GM21619 (cell line): ENCODE data around the gene ARHGEF2.

Source experiments
- ATAC-seq: cut with Tn5 transposase; IDR thresholded peaks from one replicate; pipeline ENCODE4 v1.9.1; 2021; ENCODE audit not compliant: unreplicated experiment

Gene ARHGEF2

DNA sequence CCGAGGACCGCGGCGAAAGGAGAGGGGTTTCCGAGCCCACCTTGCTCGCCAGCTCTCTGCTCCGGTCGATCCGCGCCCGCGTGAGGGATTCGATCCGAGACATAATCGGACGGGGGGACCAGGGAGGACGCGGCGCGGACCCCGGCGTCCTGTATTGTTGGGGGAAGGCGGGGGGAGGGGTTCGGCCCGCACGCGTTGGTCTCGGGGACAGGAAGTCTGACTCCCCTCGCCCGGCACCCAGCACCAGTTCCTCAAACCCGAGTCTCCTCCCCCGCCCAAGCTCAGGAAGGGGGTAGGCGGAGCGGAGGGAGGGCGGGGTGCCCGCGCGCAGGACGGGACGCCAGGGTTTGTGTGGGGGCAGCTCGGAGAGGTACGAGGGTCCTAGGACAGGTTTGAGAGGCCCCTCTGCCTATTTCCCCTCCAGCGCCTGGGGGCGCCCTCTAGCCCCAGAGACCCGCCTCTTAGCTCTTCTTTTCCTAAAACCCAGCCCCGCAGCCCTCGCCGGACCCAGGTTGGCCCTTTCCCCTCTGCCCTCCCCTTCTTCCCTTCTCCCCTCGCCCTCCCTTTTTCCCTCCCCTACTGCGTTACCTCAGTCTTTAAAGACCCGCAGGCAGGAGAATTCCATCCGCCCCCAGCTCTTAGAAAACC is at the start of gene ARHGEF2:
TSS of gene ARHGEF2 (minus strand) at position 223 of the 648 bp plus-strand sequence. CDS start at position 103, 120 bp downstream.
- ATAC-seq = peak; percentile 50

DNA sequence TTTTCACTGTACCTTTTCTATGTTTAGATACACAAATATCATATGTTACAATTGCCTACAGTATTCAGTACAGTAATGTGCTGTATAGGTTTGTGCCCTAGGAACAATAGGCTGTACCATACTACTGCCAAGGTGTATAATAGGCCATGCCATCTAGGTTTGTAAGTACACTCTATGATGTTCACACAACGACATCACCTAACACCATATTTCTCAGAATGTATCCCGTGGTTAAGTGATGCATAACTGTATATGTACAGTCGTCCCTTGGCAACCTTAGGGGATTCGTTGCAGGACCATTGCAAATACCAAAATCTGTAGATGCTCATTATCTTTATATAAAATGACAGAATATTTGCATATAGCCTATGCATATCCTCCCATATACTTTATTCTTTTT is 48.2 kb upstream of the ARHGEF2 start:
- no peak for ATAC-seq

DNA sequence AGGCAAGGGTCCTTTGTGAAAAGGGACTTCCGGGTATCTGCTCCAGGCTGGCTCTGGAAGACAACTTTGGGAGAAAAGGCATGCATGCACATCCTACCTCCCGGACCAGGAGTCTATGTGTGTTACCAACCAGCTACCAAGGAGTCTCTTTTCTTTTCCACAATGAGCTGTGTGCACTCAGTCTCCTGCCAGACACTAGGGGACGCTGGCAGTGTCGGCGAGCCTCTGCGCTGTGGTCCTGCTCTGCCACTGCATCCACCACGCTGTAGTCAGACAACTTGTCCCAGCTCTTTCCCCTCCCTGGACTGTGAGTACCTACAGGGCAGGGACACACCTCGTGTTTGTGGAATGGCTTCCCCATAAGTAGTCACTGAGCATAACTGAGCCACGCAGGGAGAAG is 47.5 kb upstream of the ARHGEF2 start:
- no peak for ATAC-seq

DNA sequence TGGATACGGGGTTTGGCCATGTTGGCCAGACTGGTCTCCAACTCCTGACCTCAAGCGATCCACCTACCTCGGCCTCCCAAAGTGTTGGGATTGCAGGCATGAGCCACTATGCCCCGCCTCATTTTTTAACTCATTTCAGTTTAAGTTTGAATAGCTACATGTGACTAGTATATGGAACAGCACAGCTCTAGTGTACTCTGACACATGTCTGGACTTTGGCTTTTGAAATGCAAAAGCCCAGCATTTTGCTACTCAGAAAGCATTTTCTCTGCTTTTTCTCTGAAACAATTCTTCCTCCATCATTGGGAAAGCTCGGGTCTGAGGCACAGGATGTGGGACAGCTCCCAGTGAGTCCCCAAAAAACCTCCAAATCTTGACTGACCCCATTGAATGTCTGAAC is 46.5 kb upstream of the ARHGEF2 start:
- no peak for ATAC-seq

DNA sequence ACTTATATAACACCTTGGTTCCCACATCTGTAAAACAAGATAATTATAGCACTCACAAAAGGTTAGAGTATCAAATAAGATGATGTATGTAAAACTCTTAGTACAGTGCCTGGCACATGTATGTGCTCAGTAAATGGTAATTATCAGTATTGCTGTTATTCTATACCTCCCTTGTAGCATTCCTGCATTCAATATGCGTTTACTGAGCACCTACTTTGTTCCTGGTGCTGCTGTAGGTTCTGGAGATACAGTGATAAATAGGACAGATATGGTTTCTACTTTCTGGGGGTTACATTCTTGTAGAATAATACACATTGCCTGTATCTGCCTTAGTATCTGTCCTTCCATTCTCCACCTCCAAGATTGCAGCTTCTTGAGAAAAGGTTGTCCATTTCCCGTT is 43.6 kb upstream of the ARHGEF2 start:
- ATAC-seq = no peak

DNA sequence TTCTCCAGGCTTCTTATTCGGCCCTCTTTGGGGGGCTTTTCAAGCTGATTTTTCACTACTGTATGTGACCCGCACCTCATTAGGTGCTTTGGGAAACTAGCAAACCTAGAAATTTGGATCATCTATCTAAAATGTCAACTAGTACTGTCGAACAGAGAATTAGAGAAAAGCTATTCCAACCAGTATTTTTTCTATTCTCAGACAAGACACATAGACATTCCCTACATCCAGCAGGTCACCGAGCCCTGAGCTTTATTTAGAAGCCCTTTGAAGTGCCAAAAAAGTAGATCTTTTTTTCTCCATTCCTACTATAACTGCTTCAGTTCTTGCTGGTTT is 42.7 kb upstream of the ARHGEF2 start:
- no peak for ATAC-seq

DNA sequence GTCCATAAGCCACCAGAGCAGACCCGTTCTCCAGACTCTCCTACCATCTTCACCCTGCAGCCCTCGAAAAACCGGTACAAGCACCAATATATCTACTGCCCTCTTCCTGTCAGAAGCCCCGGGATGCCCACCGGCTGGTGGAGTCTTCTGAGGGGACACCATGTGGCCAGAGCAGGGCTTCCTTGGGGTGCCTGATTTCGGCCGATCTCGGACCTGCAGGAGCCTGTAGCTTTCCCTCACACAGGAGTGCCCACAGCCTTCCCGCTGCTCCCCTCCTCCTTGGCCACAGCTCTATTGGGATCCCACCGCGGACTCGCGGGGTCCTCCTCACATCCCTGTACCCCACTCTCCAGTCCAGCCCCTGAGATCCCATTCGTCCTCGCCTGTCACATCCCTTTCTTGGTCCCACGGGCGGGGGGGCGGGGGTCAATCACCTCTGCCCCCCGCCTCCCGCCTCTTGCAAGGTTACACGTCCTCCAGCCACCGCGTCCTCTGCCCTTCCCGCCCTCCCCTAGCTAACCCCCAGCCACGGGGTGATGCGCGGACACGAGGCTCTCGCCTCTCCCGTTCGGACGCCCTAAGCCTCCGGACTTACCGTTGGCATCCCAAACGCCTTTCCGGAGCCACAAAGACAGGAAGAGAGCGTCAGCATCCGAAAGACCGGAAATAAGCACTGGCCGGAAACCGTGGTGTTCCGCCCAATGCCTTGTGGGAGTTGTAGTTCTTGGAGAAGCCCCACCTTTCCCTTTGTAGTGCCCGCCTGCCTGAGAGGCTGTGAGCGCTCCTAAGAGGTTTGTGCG is 42.1 kb upstream of the ARHGEF2 start, which contains the start of gene SSR2:
TSS of gene SSR2 (minus strand) at position 659 of the 800 bp plus-strand sequence. CDS start 784 bp downstream, outside the sequence.
- peak; percentile 99 for ATAC-seq

DNA sequence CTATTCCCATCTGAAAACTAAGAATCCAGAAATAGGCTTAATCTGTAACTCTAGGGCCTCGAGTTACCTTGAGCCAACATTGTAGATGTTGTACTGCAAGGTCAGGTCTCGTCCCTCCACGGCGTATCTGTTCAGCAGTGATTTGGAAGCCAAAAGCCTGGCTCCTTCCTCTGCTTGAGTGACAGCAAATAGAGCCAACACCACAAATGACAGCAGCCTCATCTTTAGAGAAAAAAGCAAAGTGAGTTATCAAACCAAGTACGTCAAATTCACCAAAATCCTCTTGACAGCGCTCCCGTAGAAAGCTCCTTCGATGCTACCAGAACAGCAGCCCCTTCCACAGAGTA is 41.6 kb upstream of the ARHGEF2 start:
- ATAC-seq = no peak

DNA sequence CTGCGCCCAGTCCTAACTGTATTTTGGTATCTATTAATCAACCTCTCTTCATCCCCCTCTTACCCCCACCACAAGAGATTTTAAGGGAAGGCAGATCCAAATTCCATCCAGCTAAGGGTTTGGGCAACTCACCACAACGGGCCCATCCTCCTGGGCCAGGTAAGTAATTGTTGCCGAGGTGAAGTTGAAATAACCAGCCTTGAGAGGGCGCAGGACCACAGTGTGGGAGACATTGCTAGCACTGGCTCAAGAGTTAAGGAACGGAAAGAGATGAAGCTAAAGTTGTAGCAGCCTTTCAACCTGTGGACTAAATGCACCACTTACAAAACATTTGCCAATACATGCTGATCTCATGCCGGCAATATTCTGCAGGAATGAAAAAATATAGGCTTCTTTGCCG is 36.5 kb upstream of the ARHGEF2 start:
- ATAC-seq = no peak

DNA sequence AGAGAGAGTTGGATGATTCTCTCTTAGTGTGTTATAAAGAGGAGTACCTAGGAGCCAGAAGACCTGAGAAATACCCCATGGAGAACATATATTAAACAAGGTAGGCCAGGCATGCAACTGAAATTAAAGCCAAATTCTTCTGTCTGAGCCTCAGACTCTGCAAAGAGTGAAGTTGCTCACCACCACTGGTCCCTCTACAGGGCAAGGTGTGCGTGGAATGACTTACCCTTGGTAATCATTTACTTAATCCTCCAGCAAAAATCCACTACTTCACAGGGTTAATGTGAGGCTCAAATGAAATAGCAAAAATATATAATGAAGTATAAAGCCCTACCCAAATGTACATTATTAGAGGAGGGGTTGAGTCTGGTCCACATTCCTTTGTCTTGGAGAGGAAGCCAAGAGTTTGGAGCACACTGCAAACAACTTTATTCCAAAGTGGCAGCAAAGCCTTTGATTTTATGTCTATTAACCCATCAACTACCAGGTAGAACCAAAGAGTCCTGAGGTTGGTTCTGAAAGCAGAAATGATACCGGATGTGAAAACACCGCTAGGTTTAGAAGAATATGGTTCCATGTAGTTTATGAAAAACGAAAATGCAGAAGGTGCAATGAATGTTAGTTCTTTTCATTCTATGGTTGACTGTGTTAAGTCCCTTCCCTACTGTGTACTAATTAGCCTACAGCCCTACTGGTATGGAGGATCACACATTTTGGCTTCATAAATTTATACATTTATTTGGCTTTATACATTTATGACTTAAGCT is 33.9 kb upstream of the ARHGEF2 start:
- ATAC-seq = peak; percentile 78

DNA sequence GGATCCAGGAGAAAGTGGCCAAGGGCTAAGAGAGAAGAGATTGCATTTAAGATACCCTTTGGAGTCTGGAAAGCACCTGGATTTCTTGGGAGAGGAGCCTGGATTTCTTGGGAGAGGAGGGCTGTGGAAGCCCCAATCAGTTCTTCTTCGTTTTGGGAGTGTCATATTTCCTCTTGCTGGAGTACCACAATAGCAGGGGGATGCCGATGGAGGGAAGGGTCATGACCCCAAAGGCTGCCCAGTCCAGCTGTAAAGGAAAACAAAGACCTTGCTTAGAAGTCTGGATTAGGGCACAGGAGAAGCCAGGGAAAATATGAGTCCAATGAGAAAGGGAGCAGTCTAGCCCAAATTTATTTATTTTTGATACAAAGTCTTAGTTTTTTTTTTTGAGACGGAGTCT is 31.1 kb upstream of the ARHGEF2 start:
- no peak for ATAC-seq

DNA sequence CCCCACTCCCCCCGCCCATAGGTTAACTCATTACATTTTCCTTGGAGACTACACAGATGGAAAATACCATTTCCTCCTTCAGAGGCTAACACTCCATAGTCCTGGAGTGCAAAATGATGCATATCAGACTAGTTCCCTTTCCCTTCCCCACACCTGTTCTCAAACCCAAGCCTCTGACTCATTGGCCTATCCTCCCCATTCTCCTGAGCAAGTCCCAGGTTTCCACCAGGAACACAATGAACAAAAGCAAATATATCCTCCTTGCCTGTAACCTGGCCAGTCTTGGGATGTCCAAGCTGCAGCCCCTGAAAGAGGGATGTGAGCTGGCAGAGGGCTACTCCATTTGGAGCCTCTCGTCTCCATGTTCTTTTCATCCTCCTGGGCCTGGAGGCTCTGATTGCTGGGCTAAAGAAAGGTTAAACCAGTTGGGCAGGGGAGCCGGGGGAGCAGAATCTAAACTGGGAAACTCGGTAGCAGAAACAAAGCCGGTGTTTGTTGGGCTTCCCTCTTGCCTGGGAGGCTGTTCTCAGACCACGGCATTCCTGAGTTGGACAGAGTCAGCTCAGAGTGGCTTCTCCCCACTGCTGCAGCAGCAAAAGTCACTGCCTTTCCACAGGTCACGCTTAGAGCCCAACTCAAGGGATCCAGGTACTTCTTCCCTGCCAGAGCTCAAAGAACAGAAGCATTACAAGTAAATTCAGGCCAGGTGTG is 28.5 kb upstream of the ARHGEF2 start:
- ATAC-seq = no peak

DNA sequence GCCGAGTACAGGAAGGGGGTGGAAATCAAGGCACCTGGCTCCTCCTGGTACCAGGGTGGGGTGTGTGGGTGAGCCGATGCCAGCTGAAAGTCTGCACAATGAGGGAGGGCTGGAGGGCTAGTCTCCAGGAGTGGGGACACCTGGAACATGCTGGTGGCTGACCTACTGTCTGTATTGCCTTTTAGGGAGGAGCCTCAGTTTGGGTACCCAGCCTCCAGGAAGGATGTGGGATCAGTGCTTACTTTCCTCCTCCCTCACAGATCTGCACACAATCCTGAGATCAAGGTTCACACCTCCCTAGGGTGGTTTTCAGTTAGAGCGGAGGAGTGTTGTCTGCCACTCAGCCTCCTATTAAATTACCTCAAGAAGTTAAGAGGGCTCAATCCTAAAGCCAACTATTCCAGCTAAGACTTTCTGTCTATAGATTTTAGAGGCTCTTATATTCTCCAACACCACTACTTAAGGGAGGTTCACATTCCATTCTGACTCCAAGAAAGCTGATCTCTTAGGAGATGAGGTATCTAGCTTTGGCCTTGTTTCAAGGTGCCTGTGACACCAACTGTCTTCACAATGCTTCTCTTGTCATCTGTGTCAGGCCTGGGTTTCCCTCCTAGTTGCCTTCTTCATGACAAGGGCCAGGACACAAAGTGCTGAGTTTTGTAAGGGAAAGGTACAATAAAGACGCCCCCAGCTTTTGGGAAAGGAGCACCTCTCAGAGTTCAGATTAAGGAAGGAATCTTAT is 26.7 kb upstream of the ARHGEF2 start:
- no peak for ATAC-seq

DNA sequence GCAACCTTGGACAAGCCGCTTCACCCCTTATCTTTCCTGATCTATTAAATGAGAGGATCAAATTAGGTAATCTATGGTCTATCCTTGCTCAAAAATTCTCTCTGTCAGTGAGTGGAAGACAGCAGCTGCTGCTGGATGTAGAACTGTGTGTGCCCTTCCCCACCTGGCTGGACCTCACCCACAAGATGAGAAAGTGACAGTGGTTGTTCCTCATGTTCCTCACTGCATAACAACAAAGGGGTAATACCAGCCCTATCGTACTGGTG is 25.5 kb upstream of the ARHGEF2 start:
- no peak for ATAC-seq

DNA sequence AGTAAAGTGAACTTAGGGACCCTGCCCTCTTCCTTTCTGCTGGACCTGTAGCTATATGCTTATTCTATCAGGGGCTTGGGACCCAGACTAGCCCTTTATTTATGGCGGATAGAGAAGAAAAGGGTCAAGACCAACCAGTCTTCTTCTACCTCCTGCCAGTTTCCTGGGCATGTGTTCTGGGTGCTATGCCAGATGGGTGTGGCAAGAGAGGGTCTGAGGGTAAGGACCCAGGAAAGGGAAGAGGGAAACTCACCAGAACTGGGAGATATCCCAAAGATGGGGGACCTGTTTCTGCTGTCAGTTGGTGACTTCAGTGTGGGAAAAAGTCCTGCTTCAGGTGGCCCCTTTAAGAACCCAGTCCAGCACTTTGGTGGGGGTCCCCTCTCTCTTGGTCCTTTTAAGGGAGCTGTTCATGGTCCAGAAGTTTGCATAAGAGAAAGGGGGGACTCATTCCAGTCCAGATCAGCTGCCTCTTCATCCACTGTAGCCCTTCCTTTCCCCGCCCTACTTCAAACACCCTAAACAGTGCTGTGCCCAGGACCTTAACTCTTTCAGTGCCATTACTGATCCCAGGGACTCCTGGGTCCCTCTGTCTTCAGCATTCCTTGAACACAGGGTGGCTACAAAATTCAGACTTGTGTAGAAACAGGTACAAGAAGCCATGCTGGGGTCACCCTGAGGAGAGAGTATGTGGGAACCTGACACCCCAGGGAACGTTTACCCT is 24.0 kb upstream of the ARHGEF2 start:
- no peak for ATAC-seq

DNA sequence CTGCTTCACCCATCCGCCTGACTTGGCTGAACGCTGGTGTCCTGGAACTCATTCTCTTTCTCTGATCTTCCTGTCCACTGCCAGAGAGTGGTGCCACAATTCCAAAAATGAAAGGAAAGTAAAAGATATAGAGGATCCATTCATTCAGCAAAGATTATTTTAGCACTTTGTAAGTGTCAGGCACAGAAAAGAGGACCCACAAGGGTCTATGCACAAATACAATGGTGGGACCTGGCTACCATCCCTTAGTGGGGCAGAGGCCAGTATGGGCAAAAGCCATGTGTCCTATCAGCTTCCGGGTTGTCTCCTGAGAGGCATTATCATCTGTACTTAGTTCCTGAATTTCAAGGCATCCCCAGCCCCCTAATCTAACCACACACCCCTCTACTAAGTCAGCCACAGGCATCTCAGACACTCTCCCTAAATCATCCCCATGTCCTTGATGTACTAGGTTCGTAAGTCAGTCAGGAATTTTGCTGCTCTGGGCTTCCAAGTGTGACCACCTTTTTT is 23.4 kb upstream of the ARHGEF2 start:
- ATAC-seq = no peak

DNA sequence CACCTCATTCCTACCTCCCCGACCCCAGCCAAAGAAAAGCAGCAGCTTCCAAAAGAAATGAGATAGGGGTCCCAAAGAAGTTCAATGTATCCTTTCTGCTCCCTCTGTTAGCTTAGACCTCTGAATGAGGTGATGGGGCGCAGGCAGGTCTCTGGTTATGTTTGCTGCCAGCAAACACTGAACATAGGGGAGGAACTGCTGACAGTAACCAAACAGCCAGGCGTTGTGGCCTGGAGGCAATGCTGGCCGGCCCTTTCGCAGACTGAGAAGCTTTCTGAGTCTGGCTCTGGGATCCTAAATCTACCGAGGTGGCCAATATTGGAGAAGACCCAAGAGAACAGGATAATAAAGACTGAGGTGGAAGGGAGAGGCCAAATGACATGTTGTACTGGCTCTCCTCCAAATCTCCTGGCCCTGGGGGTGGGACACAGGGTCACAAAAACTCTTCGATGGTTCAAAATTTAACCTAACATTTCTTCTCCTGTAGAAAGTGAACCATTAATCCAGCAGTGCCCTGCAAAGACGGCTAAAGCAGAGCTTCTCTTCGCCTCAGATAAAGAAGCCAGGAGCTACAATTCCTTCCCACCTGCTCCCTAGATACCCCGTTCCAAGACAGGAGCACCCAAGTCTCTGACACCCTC is 22.8 kb upstream of the ARHGEF2 start:
- no peak for ATAC-seq

DNA sequence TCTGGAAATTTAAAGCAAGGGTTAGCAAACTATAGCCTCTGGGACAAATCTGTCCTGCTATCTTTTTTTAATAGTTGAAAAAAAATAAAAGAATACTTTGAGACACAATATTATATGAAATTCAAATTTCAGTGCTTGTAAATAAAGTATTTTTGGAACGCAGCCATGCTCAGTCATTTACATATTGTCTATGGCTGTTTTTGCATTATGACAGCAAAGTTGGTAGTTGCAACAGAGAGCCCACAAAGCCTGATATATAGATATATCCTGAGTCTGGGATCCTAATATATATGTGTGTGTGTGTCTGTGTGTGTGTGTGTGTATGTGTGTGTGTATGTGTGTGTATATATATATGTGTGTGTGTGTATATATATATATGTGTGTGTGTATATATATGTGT is 21.6 kb upstream of the ARHGEF2 start:
- ATAC-seq = no peak

DNA sequence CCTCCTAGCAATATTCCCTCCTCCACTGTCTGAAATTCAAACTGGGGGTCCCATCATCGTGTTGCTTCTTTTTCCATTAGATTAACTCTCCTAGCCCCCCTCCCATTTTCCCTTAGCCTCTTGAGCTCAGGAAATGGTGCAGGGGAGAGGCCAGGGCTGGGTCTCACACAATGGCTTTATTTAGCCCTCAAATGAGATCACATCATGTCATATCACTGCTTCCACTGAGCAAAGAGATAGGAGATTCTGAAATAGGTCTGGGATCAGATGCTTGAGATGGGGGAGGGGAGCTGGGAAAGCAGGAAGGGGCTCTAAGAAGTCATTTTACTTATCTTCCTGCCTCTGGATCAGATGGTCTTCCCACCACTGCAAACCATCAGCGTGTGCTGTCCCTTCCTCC is 17.8 kb upstream of the ARHGEF2 start:
- ATAC-seq = no peak

DNA sequence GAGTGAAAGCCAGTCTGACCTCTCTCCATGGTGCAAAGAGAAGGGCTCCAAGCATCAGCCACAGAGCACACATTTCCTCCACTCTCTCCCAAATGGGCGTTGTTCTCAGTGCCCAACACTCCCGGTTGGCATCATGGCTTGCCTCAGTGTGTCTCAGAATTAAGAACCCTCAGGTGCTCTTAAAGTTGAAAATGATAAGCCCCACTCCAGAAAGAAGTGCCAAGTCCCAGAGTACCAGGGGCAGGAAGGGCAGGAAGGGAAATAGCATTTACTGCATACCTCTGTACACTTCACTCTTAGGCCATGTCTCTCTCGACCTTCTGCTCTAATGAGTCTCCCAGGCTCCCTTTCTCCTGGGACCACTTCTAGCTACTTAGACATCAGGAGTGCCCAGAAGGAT is 15.2 kb upstream of the ARHGEF2 start:
- ATAC-seq = no peak
